HK-2 (cell line): ENCODE data around the gene UTP14A.
A peak's percentile ranks its signal among the peaks of the same experiment; 100 is the strongest.

Source experiments
- DNase-seq: peaks from one replicate; pipeline ENCODE4 v3.0.0-alpha.2; 2018; ENCODE audit not compliant: unreplicated experiment

The UTP14A gene

DNA sequence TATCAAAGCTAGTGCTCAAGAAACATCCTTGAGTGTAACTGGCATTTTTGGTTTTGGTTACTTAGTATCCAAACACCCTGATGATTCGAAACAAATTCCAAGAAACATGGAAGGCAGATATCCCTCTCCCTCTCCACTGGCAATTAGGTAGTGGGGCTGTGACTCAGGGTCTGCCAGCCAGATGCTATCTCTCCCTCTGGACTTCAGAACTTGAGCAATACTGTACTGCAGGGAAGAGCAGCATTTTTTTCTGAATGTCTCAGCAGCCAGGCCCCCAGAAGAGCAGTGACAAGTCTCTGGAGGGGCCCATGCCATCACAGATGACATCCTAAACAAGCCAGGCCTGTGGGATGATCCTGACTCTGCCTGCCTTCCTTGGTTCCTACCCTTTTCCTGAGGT, 39.2 kb downstream of the UTP14A start:
- no peak for DNase-seq

GRCh38 chrX:129953334-129953648, 47.3 kb downstream of the UTP14A start:
- no peak for DNase-seq

DNA sequence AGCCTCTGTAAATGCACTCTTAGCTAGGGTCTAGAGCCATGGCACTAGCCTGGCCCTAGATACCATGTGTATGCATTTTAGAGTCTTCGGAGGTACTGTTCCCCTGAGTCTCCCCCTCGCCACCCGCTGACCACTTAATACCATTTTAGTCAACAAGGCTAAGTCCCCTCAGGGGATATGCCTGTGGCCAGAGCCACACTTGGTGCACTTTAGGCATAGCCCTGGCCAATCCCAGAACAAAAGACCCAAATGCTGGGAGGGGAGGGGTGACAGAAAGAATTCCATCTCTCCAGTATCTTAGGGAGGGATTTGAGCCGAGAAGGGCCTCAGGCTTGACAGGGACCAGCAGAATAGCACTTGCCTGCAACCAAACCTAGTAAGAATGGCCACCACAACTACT, 47.9 kb downstream of the UTP14A start:
- DNase-seq: no peak

- no peak for DNase-seq
These were observed 48.8 kb downstream of the UTP14A start for GRCh38 chrX:129954804-129955203.

DNA sequence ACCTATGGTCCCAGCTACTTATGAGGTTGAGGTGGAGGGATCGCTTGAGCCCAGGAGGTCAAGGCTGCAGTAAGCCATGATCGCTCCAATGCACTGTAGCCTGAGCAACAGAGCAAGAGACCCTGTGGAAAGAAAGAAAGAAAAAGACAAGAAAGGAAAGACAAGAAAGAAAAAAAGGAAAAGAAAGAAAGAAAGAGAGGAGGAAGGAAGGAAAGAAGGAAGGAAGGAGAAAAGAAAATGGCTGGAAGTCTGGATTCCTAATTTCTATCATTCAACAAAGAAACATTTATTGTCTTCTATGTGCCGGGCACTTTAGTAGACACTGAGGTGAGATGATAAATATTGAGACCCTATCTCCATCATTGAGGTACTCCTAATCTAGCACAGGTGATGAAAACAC, 49.7 kb downstream of the UTP14A start:
- DNase-seq: no peak

DNA sequence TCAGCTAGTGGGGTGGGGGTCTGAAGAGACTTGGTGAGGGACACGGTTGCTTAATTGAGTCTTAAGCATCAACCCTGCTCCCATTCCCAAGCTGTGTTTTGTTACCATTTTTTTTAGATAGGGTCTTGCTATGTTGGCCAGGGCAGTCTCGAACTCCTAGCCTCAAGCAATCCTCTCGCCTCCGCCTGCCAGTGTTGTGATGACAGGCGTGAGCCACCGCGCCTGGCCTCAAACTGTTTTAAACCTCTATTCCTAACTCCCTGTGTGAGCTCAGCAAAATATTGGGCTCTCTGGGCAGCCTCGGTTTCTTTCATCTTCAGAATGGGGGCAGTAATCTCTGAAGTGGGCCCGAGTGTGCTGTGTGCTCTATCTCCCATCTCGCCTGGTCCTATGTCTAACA, 50.2 kb downstream of the UTP14A start:
- DNase-seq: no peak

GRCh38 chrX:129956765-129957164, 50.8 kb downstream of the UTP14A start:
- no peak for DNase-seq

- DNase-seq: peak; percentile 82
These were observed 51.5 kb downstream of the UTP14A start for GRCh38 chrX:129957241-129958082.

GRCh38 chrX:129958083-129958465, 52.1 kb downstream of the UTP14A start:
- DNase-seq: no peak

DNA sequence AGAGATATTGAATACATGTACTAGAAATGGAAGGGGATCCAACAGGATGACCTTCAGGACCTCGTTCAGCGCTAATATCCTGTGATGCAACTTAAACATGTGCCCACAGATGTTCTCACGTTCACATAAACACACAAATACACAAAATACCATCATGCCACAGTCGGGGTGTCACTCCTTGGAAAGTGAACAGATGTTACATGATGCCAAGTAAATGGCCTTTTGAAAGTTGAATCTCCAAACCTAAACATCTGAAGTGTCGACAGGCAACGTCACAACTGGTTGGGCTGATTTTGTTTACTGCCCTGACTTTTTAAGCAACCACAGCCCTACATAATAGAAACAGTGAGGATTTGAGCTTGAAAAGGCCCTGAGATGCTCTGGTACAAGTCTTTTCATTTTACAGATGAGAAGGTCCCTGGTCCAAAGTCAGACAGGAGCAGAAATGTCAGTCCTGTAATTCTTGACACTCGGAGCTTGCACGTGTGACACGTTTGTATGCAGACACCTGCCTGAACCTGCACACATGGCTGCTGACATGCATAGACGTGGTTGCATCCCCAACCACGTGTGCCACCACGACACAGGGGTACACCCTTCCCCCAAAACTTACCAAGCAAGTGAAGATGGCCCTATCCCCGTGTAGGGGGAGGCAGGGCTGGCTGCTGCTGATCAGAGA, 53.0 kb downstream of the UTP14A start:
- no peak for DNase-seq

DNA sequence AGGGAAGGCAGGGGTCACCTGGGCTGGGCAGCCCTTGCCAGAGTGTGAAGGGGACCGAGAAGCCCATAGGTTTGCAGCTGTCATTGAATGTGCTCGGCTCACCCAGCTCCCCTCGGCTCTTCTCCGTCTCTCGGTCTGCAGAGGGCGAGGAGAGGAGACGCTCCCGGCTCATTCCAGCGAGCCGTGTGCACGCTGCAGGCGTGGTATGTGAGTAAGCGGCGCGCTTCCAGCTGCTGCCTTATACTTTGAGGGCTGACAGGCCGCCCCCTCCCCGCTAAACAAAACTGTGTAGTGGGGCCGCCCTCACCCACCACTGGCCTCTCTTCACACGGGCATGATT, 53.5 kb downstream of the UTP14A start:
- no peak for DNase-seq

- peak; percentile 81 for DNase-seq
These were observed 55.5 kb downstream of the UTP14A start for GRCh38 chrX:129961180-129962083.

DNA sequence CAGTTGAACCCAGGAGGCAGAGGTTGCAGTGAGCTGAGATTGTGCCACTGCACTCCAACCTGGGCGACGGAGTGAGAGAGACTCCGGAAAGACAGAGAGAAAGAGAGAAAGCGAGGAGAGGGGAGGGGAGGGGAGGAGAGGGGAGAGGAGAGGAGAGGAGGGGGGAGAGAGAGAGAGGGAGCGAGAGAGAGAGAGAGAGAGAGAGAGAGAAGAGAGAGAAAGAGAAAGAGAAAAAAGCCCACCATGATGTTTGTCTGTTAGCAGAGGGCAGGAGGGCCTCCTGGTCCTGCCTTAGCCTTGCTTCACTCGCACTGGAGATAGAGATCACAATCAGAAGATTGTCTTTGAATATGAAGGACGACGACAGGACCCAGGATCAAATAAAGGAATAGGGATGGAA, 57.8 kb downstream of the UTP14A start:
- no peak for DNase-seq

- no peak for DNase-seq
These were observed 59.2 kb downstream of the UTP14A start for GRCh38 chrX:129965166-129965565.

DNA sequence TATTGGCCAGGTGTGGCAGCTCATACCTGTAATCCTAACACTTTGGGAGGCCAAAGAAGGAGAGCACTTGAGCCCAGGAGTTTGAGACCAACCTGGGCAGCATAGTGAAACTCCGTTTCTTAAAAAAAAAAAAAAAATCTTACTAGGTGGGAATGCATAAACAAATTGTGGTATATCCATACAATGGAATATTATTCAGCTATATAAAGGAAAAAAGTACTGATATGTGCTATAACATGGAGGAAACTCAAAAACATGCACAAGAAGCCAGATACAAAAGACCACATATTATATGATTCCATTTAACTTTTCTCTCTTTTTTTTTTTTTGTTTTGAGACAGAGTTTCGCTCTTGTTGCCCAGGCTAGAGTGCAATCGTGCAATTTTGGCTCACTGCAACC, 63.0 kb downstream of the UTP14A start:
- no peak for DNase-seq

GRCh38 chrX:129976441-129976840, 70.5 kb downstream of the UTP14A start:
- DNase-seq: no peak
